Erythroblast (primary cell): ENCODE data around the gene DYNC1LI2.

Experiments used
- GATA1 ChIP-seq: IDR thresholded peaks from 2 replicates; pipeline ENCODE4 v1.6.1; 2011; ENCODE audit warnings: low read depth, mild to moderate bottlenecking, control low read depth, low read length, moderate library complexity
- POLR2A ChIP-seq: IDR thresholded peaks from 2 replicates; pipeline ENCODE4 v1.6.1; 2011; ENCODE audit warnings: mild to moderate bottlenecking, low read length

- no peak for TF ChIP-seq POLR2A
- TF ChIP-seq GATA1: no peak
Observed at GRCh38 chr16:66701026-66701425, 50.4 kb downstream of the DYNC1LI2 start.
